MM.1S (cell line): ENCODE data around the gene CHRNB1.

Source experiments
- DNase-seq: peaks from one replicate; pipeline ENCODE4 v3.0.0-alpha.2; 2015
- H2AFZ ChIP-seq: fragments of 300-600 bp; sonication (generic); 2 replicates; pipeline ENCODE4 v1.6.0; 2016; ENCODE audit warnings: antibody characterized with exemption, low read length
- H3F3A ChIP-seq: fragments of 300-600 bp; sonication (generic); 2 replicates; pipeline ENCODE4 v1.6.1; 2016; ENCODE audit warnings: mild to moderate bottlenecking, antibody characterized with exemption, low read length, moderate library complexity, mixed read lengths; ENCODE audit not compliant: insufficient read depth
- H3K27ac ChIP-seq: fragments of 300-600 bp; sonication (generic); 2 replicates; pipeline ENCODE4 v1.5.1; 2016; ENCODE audit warnings: mild to moderate bottlenecking, low read length
- H3K27me3 ChIP-seq: fragments of 300-600 bp; sonication (generic); replicated peaks from 2 replicates; pipeline ENCODE4 v1.6.0; 2016; ENCODE audit warnings: low read length; ENCODE audit not compliant: insufficient read depth
- H3K36me3 ChIP-seq: fragments of 300-600 bp; sonication (generic); replicated peaks from 2 replicates; pipeline ENCODE4 v1.6.1; 2016; ENCODE audit warnings: mild to moderate bottlenecking, low read length, mixed read lengths; ENCODE audit not compliant: insufficient read depth
- H3K4me1 ChIP-seq: fragments of 300-600 bp; sonication (generic); 2 replicates; pipeline ENCODE4 v1.6.1; 2016; ENCODE audit warnings: low read length, mixed read lengths
- H3K4me2 ChIP-seq: fragments of 300-600 bp; sonication (generic); 2 replicates; pipeline ENCODE4 v1.6.0; 2016; ENCODE audit warnings: low read depth, low read length
- H3K4me3 ChIP-seq: fragments of 300-600 bp; sonication (generic); 2 replicates; pipeline ENCODE4 v1.5.1; 2016; ENCODE audit warnings: low read length, mixed read lengths
- H3K79me2 ChIP-seq: fragments of 300-600 bp; sonication (generic); 2 replicates; pipeline ENCODE4 v1.6.1; 2016; ENCODE audit warnings: mixed run types, low read length, mixed read lengths
- H3K9ac ChIP-seq: fragments of 300-600 bp; sonication (generic); 2 replicates; pipeline ENCODE4 v1.6.1; 2016; ENCODE audit warnings: low read length, mixed read lengths
- H3K9me2 ChIP-seq: fragments of 300-600 bp; sonication (generic); replicated peaks from 2 replicates; pipeline ENCODE4 v1.6.1; 2016; ENCODE audit warnings: mild to moderate bottlenecking, low read length, mixed read lengths; ENCODE audit not compliant: insufficient read depth
- H3K9me3 ChIP-seq: fragments of 300-600 bp; sonication (generic); replicated peaks from 2 replicates; pipeline ENCODE4 v1.6.1; 2016; ENCODE audit warnings: mild to moderate bottlenecking, low read length, mixed read lengths; ENCODE audit not compliant: insufficient read depth
- H4K20me1 ChIP-seq: fragments of 300-600 bp; sonication (generic); 2 replicates; pipeline ENCODE4 v1.6.1; 2016; ENCODE audit warnings: mild to moderate bottlenecking, low read length, moderate library complexity, mixed read lengths; ENCODE audit not compliant: insufficient read depth
- EZH2 ChIP-seq: fragments of 300-600 bp; sonication (generic); optimal IDR thresholded peaks from 2 replicates; pipeline ENCODE3; 2017; ENCODE audit warnings: low read depth, mild to moderate bottlenecking, antibody characterized with exemption, low read length, mixed read lengths
- EZH2phosphoT487 ChIP-seq: fragments of 300-600 bp; sonication (generic); IDR thresholded peaks from 2 replicates; pipeline ENCODE4 v1.6.1; 2018; ENCODE audit warnings: antibody characterized with exemption, low read length
- TF ChIP-seq, protein P1 (sequence below): fragments of 300-600 bp; sonication (generic); IDR thresholded peaks from 2 replicates; pipeline ENCODE4 v1.5.1; 2016; ENCODE audit warnings: antibody characterized with exemption, low read length, mixed read lengths

CHRNB1 gene

DNA sequence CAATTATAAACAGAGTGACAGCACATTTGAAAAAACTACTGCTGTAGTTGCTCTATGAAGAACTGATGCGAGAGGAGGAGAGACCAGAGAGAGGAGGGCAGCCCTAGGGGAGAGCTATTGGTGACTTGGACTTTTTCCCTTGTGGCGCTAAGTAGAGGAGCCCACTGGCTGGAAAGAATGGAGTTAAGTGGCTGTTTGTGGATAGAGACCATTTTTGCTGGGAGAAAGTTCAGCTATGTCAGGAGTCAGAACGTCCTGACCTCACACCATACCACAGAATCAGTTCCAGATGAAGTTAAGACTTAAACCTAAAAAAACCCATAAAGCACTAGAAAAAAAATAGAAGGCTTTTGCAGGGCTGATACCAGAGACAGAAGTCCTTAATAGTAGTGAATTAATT lies 41.3 kb downstream of the CHRNB1 start:
- H4K20me1 ChIP-seq, result peaks cover 24% of the 10 kb centered on the region; the same call in 1 of the 2 replicates
- peaks cover 62% of the 10 kb centered on the region for H3K79me2 ChIP-seq
- H3K36me3 ChIP-seq, result no peaks in the 10 kb centered on the region
- H3K4me2 ChIP-seq, result peak overlapping the region; percentile 87
- peak overlapping the region; percentile 12; the same call in 1 of the 2 replicates for H3K9ac ChIP-seq
- no peak for DNase-seq
- no peak overlapping the region for H3K27ac ChIP-seq
- H2AFZ ChIP-seq, result no peak overlapping the region
- H3K27me3 ChIP-seq, result no peaks in the 10 kb centered on the region
- peaks cover 11% of the 10 kb centered on the region; the same call in 1 of the 2 replicates for H3F3A ChIP-seq
- peak overlapping the region; percentile 59 for H3K4me3 ChIP-seq
- TF ChIP-seq, protein P1, sequence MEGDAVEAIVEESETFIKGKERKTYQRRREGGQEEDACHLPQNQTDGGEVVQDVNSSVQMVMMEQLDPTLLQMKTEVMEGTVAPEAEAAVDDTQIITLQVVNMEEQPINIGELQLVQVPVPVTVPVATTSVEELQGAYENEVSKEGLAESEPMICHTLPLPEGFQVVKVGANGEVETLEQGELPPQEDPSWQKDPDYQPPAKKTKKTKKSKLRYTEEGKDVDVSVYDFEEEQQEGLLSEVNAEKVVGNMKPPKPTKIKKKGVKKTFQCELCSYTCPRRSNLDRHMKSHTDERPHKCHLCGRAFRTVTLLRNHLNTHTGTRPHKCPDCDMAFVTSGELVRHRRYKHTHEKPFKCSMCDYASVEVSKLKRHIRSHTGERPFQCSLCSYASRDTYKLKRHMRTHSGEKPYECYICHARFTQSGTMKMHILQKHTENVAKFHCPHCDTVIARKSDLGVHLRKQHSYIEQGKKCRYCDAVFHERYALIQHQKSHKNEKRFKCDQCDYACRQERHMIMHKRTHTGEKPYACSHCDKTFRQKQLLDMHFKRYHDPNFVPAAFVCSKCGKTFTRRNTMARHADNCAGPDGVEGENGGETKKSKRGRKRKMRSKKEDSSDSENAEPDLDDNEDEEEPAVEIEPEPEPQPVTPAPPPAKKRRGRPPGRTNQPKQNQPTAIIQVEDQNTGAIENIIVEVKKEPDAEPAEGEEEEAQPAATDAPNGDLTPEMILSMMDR, result no peak
- TF ChIP-seq EZH2, result no peak
- no peaks in the 10 kb centered on the region for H3K9me3 ChIP-seq
- no peaks in the 10 kb centered on the region for H3K9me2 ChIP-seq
- peaks cover 13% of the 10 kb centered on the region for H3K4me1 ChIP-seq

DNA sequence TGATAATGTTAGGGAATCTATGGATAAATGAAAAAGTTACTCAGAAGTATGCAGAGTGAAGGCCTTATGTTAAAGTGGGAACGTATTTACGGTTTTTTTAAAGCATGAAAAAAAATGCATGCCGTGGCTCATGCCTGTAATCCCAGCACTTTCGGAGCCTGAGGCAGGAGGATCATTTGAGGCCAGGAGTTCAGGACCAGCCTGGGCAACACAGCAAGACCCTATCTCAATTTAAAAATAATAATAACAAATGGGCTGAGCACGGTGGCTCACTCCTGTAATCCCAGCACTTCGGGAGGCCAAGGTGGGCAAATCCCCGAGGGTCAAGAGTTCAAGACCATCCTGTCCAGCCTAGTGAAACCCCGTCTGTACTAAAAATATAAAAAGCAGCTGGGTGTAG lies 45.3 kb downstream of the CHRNB1 start:
- Histone ChIP-seq H4K20me1 (peaks cover 43% of the 10 kb centered on the region), H3K9me2 (no peaks in the 10 kb centered on the region), H3K4me3 (no peak overlapping the region), H3F3A (peaks cover 7% of the 10 kb centered on the region; the same call in 1 of the 2 replicates), H3K27ac (no peak overlapping the region), H3K4me2 (no peak overlapping the region), H3K36me3 (no peaks in the 10 kb centered on the region), H3K9ac (no peak overlapping the region), H2AFZ (no peak overlapping the region), H3K4me1 (peaks cover 13% of the 10 kb centered on the region), H3K9me3 (no peaks in the 10 kb centered on the region), H3K79me2 (peaks cover 97% of the 10 kb centered on the region), H3K27me3 (no peaks in the 10 kb centered on the region)
- DNase-seq, result no peak
- TF ChIP-seq, protein P1, result no peak
- no peak for TF ChIP-seq EZH2
- TF ChIP-seq EZH2phosphoT487, result no peak

DNA sequence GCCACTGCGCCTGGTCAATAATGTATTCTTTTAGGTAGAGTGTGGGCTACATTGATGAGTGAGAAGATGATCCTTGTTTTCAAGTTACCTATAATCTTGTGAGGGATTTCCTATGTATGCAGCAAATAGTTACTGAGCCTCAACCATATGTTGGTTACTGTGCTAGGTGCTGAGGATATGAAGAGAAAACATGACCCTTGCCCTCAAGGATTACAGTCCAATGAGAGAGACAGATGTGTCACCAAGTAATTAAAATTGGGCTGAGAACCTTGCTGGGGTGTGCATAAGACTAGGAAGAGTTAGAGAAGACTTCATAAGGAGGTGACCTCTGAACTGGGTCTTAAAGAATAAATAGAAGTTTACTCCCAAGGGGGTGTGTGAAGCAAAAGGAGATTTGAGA lies 46.7 kb downstream of the CHRNB1 start:
- Histone ChIP-seq H3K9me2 (no peaks in the 10 kb centered on the region), H3F3A (no peaks in the 10 kb centered on the region), H3K9ac (no peak overlapping the region), H3K4me1 (peaks cover 5% of the 10 kb centered on the region), H4K20me1 (peaks cover 40% of the 10 kb centered on the region), H3K79me2 (peaks cover 98% of the 10 kb centered on the region), H3K36me3 (no peaks in the 10 kb centered on the region; the same call in 1 of the 2 replicates), H2AFZ (no peak overlapping the region), H3K27me3 (no peaks in the 10 kb centered on the region), H3K4me2 (no peak overlapping the region), H3K4me3 (no peak overlapping the region), H3K27ac (no peak overlapping the region), H3K9me3 (no peaks in the 10 kb centered on the region)
- DNase-seq, result no peak
- TF ChIP-seq EZH2, result no peak

- TF ChIP-seq, protein P1, result no peak
- TF ChIP-seq EZH2phosphoT487 (no peak), EZH2 (no peak)
- H4K20me1 ChIP-seq, result peaks cover 35% of the 10 kb centered on the region
These were observed 49.1 kb downstream of the CHRNB1 start for GRCh38 chr17:7493941-7494340.

More at GRCh38 chr17:7493941-7494340, 49.1 kb downstream of the CHRNB1 start:
- H3K4me1 ChIP-seq, result no peaks in the 10 kb centered on the region
- no peak overlapping the region for H3K4me3 ChIP-seq
- H3K9ac ChIP-seq, result no peak overlapping the region
- H2AFZ ChIP-seq, result no peak overlapping the region
- no peaks in the 10 kb centered on the region for H3K27me3 ChIP-seq
- H3K27ac ChIP-seq, result no peak overlapping the region
- DNase-seq, result no peak
- H3K36me3 ChIP-seq, result peaks cover 3% of the 10 kb centered on the region; the same call in 1 of the 2 replicates
- no peaks in the 10 kb centered on the region for H3K9me3 ChIP-seq
- H3K9me2 ChIP-seq, result no peaks in the 10 kb centered on the region
- H3K4me2 ChIP-seq, result no peak overlapping the region
- H3K79me2 ChIP-seq, result peaks cover 88% of the 10 kb centered on the region
- no peaks in the 10 kb centered on the region for H3F3A ChIP-seq
